HG03575 (cell line): ENCODE data around the gene ABCC4.

Source experiments
- ATAC-seq: cut with Tn5 transposase; IDR thresholded peaks from one replicate; pipeline ENCODE4 v1.9.1; 2021; ENCODE audit not compliant: unreplicated experiment, insufficient number of reproducible peaks, low FRiP score; ENCODE audit errors: extremely low read depth

ABCC4 gene

DNA sequence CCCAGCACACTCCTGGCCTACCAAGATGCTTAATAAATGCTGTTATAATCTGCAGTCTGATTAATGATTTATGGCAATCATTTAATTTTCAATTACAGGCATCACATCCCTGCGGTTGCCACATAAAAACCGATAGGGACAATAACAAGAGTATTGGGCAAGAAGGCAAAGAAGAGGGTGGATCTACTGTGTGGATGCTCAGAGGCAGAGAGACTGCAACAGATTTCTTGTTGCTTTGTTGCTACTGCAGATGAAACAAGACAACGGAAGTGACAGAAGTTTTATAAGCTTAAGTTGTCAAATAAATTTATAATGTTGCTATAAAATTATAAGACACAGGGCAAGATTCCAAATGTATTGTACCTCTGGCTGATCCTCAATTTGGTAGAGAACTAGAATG, 154.8 kb downstream of the ABCC4 start:
- no peak for ATAC-seq

DNA sequence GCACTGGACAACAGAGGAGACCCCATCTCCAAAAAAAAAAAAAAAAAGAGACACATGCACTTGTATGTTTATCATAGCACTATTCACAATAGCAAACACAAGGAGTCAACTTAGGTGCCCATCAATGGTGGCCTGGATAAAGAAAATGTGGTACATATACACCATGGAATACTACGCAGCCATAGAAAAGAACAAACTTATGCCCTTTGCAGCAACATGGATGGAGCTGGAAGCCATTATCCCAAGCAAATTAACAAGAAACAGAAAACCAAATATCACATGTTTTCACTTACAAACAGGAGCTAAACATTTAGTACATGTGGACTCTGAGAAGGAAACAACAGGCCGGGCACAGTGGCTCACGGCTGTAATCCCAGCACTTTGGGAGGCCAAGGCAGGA, 155.7 kb downstream of the ABCC4 start:
- no peak for ATAC-seq

DNA sequence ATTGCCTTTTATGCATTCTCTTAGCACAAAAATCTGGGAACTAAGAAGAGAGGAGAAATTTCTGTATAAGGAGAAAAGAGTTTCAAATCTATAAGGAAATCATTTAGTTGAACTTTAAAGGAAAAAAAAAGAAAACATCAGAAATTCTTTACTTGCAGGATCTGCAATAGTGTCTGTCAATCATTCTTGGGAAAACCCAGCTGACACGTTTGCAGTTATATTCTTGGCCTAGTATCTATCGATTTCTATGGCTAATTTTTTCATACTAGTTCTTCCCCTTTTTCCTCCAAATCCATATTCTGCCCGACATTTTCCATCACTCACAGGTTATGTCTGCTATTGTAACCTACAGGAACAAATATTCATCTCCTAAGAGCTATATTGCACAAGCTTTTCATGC, 160.7 kb downstream of the ABCC4 start:
- no peak for ATAC-seq

GRCh38 chr13:95138876-95139585, 162.2 kb downstream of the ABCC4 start:
- no peak for ATAC-seq

DNA sequence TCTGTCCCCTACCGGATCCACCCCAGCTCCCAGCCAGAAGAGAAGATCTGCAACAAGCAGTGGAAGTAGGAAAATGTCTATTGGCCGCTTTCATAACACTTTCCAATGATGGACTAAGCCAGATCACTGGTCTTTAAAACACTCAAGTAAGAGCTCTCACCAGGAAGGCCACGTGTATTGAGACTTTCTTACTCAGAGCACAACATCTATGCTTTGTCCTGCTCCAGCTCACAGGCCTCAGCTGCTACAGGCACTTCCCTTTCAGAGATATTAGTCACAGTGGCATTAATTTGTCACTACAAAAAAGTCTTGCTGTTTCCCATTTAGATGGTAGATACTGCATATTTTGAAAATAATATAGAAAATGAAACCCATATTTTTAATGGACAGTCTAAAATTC, 164.2 kb downstream of the ABCC4 start:
- peak; percentile 92 for ATAC-seq

DNA sequence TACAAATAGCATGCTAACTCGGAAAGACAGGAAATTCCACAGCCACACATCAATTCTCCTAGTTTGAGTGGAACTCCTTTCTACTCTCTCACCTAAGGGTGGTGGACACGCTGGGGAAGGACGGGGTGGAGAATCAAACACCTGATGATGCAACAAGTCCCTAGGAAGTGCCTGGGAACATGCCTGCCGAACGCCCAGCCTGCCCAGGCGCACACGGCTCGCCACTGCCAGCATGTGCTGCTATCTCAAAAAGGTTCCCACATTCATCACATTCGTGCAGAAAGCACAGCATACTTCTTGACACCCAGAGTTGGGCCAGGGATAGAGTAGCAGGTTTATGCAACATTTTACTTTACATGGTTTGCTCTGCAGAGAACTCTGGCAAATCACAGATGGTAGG, 164.6 kb downstream of the ABCC4 start:
- no peak for ATAC-seq

- no peak for ATAC-seq
Observed at GRCh38 chr13:95133498-95133897, 167.8 kb downstream of the ABCC4 start.

DNA sequence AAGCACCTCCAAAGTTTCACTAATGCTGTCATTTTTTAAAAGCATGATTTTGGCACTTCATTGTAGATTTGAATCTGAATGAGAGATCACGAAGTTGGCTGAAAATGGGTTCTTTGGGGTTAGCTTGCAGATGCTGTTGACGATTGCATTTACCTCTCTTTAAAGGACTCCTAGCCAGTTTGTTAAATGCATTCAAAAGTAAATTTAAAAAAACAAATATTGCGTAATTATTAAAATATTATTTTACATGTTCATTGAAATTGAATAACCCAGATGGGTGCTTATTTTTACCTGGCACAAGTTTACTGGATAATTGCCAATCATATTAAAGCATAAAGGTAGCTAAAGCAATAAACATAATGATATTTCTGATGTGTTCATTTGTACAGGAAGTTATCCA, 172.2 kb downstream of the ABCC4 start:
- no peak for ATAC-seq

DNA sequence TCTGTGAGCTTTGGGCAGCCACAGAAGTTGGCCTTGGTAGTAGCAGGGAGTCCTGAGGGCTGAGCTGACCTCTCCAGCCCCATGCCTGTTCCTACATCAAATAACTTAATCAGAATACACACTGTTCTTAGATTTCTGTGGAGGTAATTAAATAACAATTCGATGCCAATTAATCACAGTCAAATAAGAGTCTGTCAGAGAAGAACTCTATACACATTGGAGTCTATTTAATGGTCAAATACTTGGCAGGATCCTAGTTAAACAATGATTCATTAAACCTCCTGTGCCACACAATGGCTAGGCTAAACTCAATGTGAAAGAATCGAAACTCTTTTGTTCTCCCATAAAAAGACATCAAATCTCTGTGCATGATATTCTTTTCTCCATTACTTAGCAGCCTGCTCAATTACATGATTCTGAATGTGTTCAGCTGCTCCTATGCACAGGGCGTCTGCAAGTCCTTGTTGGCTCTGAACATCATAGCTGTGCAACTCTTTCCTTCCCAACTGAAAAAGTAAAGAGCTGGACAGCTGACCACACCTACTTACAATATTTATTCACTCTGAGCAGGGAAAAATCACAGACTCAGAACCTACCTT, 173.1 kb downstream of the ABCC4 start:
- ATAC-seq = no peak

- ATAC-seq = no peak
Observed at GRCh38 chr13:95124959-95125358, 176.3 kb downstream of the ABCC4 start.

- ATAC-seq = no peak
Observed at GRCh38 chr13:95123726-95124125, 177.5 kb downstream of the ABCC4 start.

DNA sequence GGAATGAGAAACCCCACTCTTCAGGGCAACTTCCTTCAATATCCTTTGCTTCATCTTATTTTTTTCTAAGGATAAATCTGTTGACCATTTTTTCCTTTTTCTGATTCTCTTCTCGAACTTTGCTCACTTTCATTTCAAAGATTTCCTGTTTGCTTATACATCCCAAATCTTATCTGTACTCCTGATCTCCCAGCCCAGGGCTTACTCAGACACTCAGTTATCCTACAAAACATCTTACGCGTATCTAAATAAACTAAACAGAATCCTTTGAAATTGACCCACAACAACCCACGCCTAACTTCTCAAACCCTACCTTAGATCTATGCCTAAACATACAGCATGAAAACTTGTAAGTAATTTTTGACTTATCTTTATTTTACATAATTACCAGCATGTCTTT, 179.2 kb downstream of the ABCC4 start:
- no peak for ATAC-seq

DNA sequence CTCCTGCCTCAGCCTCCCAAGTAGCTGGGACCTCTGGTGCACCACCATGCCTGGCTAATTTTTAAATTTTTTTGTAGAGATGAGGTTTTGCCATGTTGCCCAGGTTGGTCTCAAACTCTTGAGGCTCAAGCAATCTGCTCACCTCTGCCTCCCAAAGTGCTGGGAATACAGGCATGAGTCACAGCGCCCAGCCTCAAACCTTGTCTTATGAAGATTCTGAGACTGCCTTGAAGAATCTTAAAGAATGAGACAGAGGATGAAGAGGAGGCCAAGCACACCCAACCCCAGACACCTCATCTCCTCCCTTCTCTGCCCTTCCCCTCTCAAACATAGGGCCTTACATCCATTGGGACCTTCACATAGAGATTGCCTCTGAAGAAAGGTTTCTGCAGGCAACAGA, 179.7 kb downstream of the ABCC4 start:
- no peak for ATAC-seq

GRCh38 chr13:95120650-95121049, 180.6 kb downstream of the ABCC4 start:
- no peak for ATAC-seq

DNA sequence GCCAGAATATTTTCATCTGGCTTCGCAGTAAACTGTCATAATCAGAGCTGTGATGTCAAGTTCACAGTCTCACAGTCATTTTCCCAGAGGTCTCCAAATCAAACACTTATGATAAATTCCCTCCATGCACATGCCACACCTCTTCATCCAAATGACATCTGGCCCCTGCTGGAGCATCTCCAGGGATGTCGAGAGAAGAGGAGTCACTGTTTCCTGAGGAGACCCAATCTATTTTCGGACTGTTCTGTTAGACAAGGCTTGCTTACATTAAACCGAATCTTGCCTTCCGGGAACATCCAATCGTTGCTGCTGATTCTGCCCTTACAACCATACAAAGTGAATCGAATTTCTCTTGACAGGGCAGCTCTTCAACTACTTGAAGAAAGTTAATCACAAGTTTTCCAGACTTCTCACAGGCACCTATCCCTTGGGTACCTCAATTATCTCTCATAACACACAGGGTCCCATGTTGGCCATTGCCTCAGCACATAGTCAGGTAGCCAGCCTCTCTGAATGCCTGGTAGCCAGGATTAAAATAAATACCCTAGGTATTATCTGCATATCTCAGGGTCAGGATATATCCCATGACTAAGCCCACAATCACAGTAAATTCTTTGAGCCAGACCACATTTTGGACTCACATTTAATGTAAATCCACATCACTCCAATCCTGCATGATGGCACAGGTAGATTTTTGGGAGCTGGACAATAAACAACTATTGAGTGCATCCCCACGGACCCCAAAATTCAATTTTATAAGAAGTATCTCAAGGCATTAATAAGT, 182.5 kb downstream of the ABCC4 start:
- no peak for ATAC-seq

GRCh38 chr13:95117092-95117491, 184.2 kb downstream of the ABCC4 start:
- no peak for ATAC-seq

- no peak for ATAC-seq
Observed at GRCh38 chr13:95115525-95115924, 185.7 kb downstream of the ABCC4 start.

DNA sequence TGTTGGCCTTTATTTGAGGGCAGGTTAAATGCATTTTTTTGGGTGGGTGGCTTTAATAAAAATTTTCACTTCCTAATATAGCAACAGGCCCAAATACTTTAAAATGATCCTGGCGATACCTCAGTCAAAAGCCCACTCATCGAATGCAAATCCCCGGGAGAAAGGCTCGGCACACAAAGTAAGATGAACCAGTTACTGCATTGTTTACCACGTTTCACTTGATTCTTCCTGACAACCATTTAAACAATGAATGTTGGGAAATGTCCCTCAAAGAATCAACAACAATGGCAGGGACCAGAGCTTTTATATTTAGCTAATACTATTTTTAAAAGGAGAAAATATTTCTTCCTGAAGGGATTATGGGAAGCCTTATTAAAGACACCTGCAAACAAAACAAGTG, 187.7 kb downstream of the ABCC4 start:
- no peak for ATAC-seq

GRCh38 chr13:95112883-95113282, 188.4 kb downstream of the ABCC4 start:
- no peak for ATAC-seq

- no peak for ATAC-seq
Observed at GRCh38 chr13:95111608-95112007, 189.6 kb downstream of the ABCC4 start.
